ENCODE measurements around the gene KRT36.

The KRT36 gene

GRCh38 chr17:41521574-41522261, 32.0 kb upstream of the KRT36 start:
- DNase-seq = no peak

- DNase-seq = no peak
Measured at GRCh38 chr17:41520821-41521521, 31.3 kb upstream of the KRT36 start.

- no peak for DNase-seq
Measured at GRCh38 chr17:41519501-41520224, 30.0 kb upstream of the KRT36 start.

- no peak for DNase-seq
Measured at GRCh38 chr17:41518789-41519449, 29.2 kb upstream of the KRT36 start, which contains the start of gene KRT15. KRT15 (minus strand) TSS chr17:41518890; CDS start chr17:41518827, 63 bp downstream.

- no peak for DNase-seq
Measured at GRCh38 chr17:41518031-41518430, 28.3 kb upstream of the KRT36 start.

- no peak for DNase-seq
Measured at GRCh38 chr17:41516830-41517283, 27.1 kb upstream of the KRT36 start.

- DNase-seq = no peak
Measured at GRCh38 chr17:41516147-41516829, 26.6 kb upstream of the KRT36 start.

GRCh38 chr17:41513168-41513547, 23.4 kb upstream of the KRT36 start:
- no peak for DNase-seq

GRCh38 chr17:41512546-41513167, 22.9 kb upstream of the KRT36 start:
- DNase-seq = no peak

GRCh38 chr17:41511716-41512115, 22.0 kb upstream of the KRT36 start:
- DNase-seq = no peak

GRCh38 chr17:41511116-41511515, 21.4 kb upstream of the KRT36 start:
- DNase-seq = no peak

- no peak for DNase-seq
Measured at GRCh38 chr17:41510251-41511065, 20.7 kb upstream of the KRT36 start.

- no peak for DNase-seq
Measured at GRCh38 chr17:41507315-41507880, 17.7 kb upstream of the KRT36 start.

- DNase-seq = no peak
Measured at GRCh38 chr17:41505809-41506767, 16.4 kb upstream of the KRT36 start.

GRCh38 chr17:41505007-41505808, 15.5 kb upstream of the KRT36 start, which contains the start of gene KRT13:
KRT13 (minus strand) TSS chr17:41505612; CDS start chr17:41505550, 62 bp downstream.
- no peak for DNase-seq

- no peak for DNase-seq
Measured at GRCh38 chr17:41504246-41504977, 14.7 kb upstream of the KRT36 start.

- no peak for DNase-seq
Measured at GRCh38 chr17:41503202-41503601, 13.5 kb upstream of the KRT36 start.

Measured in stimulated activated CD4-positive, alpha-beta T cell treated with anti-CD3 and anti-CD28 coated beads, Interleukin-15, amount 100 ng/mL, for 24 hours (primary cell).